GM18951 (cell line): ENCODE data around the gene ERGIC1.
"Not testable (repeated sequence)": the region's sequence is repeated elsewhere in the genome, so short reads cannot be mapped to it uniquely, and the experiment has no call there.

ENCODE experiments used
- POLR2A ChIP-seq: IDR thresholded peaks from 4 replicates; pipeline ENCODE4 v1.6.1; 2011; ENCODE audit warnings: mild to moderate bottlenecking; ENCODE audit not compliant: insufficient read length, insufficient read depth; ENCODE audit errors: extremely low read depth
- in situ Hi-C: fragments of 300-500 bp; cut with MboI; formaldehyde crosslinking; loops from one replicate; pipeline ENCODE4 v1.12.0; 2022; ENCODE audit warnings: low sequenced_read_pairs, mixed read lengths, inconsistent platforms; ENCODE audit not compliant: unreplicated experiment

The ERGIC1 gene

GRCh38 chr5:172859966-172860365 lies 25.9 kb downstream of the ERGIC1 start:
- TF ChIP-seq POLR2A: no peak
- in situ Hi-C loops: no loop called here

GRCh38 chr5:172860520-172861443 lies 26.7 kb downstream of the ERGIC1 start:
- TF ChIP-seq POLR2A: no peak
- in situ Hi-C loops: no loop called here

GRCh38 chr5:172861461-172861860 lies 27.4 kb downstream of the ERGIC1 start:
- TF ChIP-seq POLR2A: no peak
- in situ Hi-C loops: no loop called here

- in situ Hi-C loops: no loop called here
- TF ChIP-seq POLR2A: no peak
Observed at GRCh38 chr5:172862165-172862801, 28.2 kb downstream of the ERGIC1 start.

- in situ Hi-C loops: not testable (repeated sequence)
Observed at GRCh38 chr5:172864171-172864570, 30.1 kb downstream of the ERGIC1 start.

- TF ChIP-seq POLR2A: no peak
- in situ Hi-C loops: no loop called here
Observed at GRCh38 chr5:172864747-172865146, 30.7 kb downstream of the ERGIC1 start.

GRCh38 chr5:172866378-172866777 lies 32.3 kb downstream of the ERGIC1 start:
- no peak for TF ChIP-seq POLR2A

GRCh38 chr5:172866802-172867748 lies 33.0 kb downstream of the ERGIC1 start:
- no peak for TF ChIP-seq POLR2A
- in situ Hi-C loops: no loop called here

More at GRCh38 chr5:172866378-172866777, 32.3 kb downstream of the ERGIC1 start:
- in situ Hi-C loops: no loop called here

GRCh38 chr5:172867761-172868435 lies 33.8 kb downstream of the ERGIC1 start:
- no peak for TF ChIP-seq POLR2A
- in situ Hi-C loops: no loop called here

- in situ Hi-C loops: no loop called here
Observed at GRCh38 chr5:172868436-172868923, 34.4 kb downstream of the ERGIC1 start.

GRCh38 chr5:172868924-172869591 lies 35.0 kb downstream of the ERGIC1 start:
- TF ChIP-seq POLR2A: no peak
- in situ Hi-C loops: no loop called here

More at GRCh38 chr5:172868436-172868923, 34.4 kb downstream of the ERGIC1 start:
- no peak for TF ChIP-seq POLR2A

GRCh38 chr5:172869691-172870090 lies 35.6 kb downstream of the ERGIC1 start:
- in situ Hi-C loops: no loop called here
- TF ChIP-seq POLR2A: no peak
